ENCODE data around the gene ZSWIM9. TPM values are rescaled to one million over a fixed set of nuclear protein-coding genes. Genes with fewer than 3 reads are reported as not detected.

ZSWIM9 gene
- total and polyA plus RNA-seq, 2 donors (not counting 3 experiments of a cell fraction or from before 2014, with no cell fraction given) = 1.0 to 8.6 TPM

DNA sequence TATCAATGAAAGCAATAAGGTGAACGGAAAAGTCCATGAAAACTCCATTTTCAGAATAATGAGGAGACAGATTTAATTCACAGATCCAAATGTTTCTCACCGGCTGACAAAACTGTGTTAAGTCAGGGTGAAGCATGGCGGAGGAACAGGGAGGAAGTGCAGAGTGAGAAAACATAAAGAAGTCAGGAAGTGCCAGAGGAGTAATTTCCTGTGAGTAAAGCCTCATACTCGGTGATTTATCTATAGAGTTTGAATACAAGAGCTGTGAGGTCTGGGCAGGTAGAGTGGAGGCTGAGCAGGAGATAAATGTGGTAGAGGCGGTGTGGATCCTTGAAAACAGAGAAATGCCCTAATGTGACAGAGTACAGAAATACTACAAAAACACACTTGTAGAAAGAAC lies 73.8 kb downstream of the ZSWIM9 start:
- Histone ChIP-seq H3K4me2 (ENCODE audit: insufficient read depth, low read length) (peak overlapping the region; percentile 76), H4K20me1 (replicated peaks; ENCODE audit: control insufficient read depth, extremely low read depth, insufficient read depth, low read length) (no peaks in the 10 kb centered on the region), H3K79me2 (ENCODE audit: control insufficient read depth, insufficient read depth, low read length) (peaks cover 74% of the 10 kb centered on the region), H3K9ac (replicated peaks; ENCODE audit: extremely low read depth, insufficient read depth, low read length) (peak overlapping the region; percentile 73), H2AFZ (ENCODE audit: low read depth, low read length) (no peak overlapping the region), H3K4me1 (ENCODE audit: control insufficient read depth, extremely low read depth, insufficient read depth, low read length) (peaks cover 50% of the 10 kb centered on the region), H3K9me1 (replicated peaks; ENCODE audit: control insufficient read depth, extremely low read depth, insufficient read depth, low read length) (no peaks in the 10 kb centered on the region), H3K4me3 (replicated peaks in 1 of 3; ENCODE audit: insufficient read depth in 1 of 3, low read depth in 1 of 3, low read length in 3 of 3) (peak overlapping the region in 1 of 3 experiments; percentile 52), H3K27me3 (ENCODE audit: control insufficient read depth in 2 of 2, insufficient read depth in 2 of 2, low read length in 2 of 2) (no peaks in the 10 kb centered on the region), H3K36me3 (ENCODE audit: control insufficient read depth in 2 of 2, extremely low read depth in 1 of 2, insufficient read depth in 2 of 2, low read length in 2 of 2) (peaks cover 6 to 30% of the 10 kb centered on the region in 2 experiments), H3K27ac (ENCODE audit: insufficient read depth, low read depth, low read length) (peak overlapping the region; percentile 86), H3K9me3 (replicated peaks; ENCODE audit: control insufficient read depth, insufficient read depth, low read length) (no peaks in the 10 kb centered on the region)
- FAIRE-seq (peak; percentile 94), DNase-seq (ENCODE audit: low read depth, low spot score) (peak; percentile 82)
- intact Hi-C loops (cut with micrococcal nuclease) (loop anchor here (1.0 kb wide), 1 partner anchor 15 kb away; no protein-coding TSS in a partner anchor), dilution Hi-C loops (cut with MboI; ENCODE audit: extremely low pct_ligation_motif_present, low sequenced_read_pairs) (no loop called here)
- no TSS peak for BruUV-seq (replicated peaks)
- ChIA-PET POLR2A (no interaction called here), CTCF (interaction anchor here (1.0 to 1.9 kb wide), 8 partner anchors 11 to 281 kb away, joined by 3 to 21 read pairs (median 4); partner anchors contain the start of gene CARD8)
- TF ChIP-seq MYC (IDR thresholded peaks at IDR 0.05; ENCODE audit: low read depth, low read length) (no peak), POLR2AphosphoS5 (IDR thresholded peaks at IDR 0.05; ENCODE audit: insufficient read depth, low read depth, low read length) (peak; percentile 52), FOS (IDR thresholded peaks at IDR 0.05; ENCODE audit: borderline replicate concordance, insufficient read depth, low read length) (peak; percentile 58), EZH2 (IDR thresholded peaks at IDR 0.05; ENCODE audit: borderline replicate concordance, low read depth, low read length, severe bottlenecking) (no peak), JUN (IDR thresholded peaks at IDR 0.05; ENCODE audit: borderline replicate concordance, insufficient read depth, insufficient read length, low read depth) (peak; percentile 68)

DNA sequence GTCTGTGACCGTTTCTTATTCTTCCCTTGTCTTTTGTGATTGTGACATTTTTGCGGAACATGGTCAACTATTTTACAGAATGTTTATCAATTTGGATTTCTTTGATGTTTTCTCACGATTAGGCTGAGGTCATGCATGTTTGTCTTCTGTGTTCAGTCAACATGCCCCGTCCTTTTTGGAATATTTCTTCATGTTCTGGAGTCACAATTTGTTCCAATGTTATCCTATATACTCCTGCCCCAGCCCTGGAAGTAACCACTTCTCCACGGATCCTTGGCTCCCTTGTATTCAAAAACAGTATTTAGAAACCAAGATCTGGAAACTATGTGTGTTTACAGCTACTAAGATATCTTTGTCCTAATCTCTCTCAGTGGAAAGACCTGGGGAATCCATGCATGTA lies 75.6 kb downstream of the ZSWIM9 start:
- POLR2A ChIA-PET = no interaction called here
- DNase-seq (ENCODE audit: low read depth, low spot score) (no peak), FAIRE-seq (no peak)
- Histone ChIP-seq H3K9me1 (replicated peaks; ENCODE audit: control insufficient read depth, extremely low read depth, insufficient read depth, low read length) (no peaks in the 10 kb centered on the region), H2AFZ (ENCODE audit: low read depth, low read length) (no peak overlapping the region), H4K20me1 (replicated peaks; ENCODE audit: control insufficient read depth, extremely low read depth, insufficient read depth, low read length) (no peaks in the 10 kb centered on the region), H3K4me1 (ENCODE audit: control insufficient read depth, extremely low read depth, insufficient read depth, low read length) (peaks cover 55% of the 10 kb centered on the region), H3K9me3 (replicated peaks; ENCODE audit: control insufficient read depth, insufficient read depth, low read length) (no peaks in the 10 kb centered on the region), H3K4me2 (ENCODE audit: insufficient read depth, low read length) (peak overlapping the region; percentile 100), H3K36me3 (ENCODE audit: control insufficient read depth in 2 of 2, extremely low read depth in 1 of 2, insufficient read depth in 2 of 2, low read length in 2 of 2) (peaks cover 0 to 20% of the 10 kb centered on the region in 2 experiments), H3K27me3 (ENCODE audit: control insufficient read depth in 2 of 2, insufficient read depth in 2 of 2, low read length in 2 of 2) (no peaks in the 10 kb centered on the region), H3K27ac (ENCODE audit: insufficient read depth, low read depth, low read length) (peak overlapping the region; percentile 15), H3K4me3 (replicated peaks in 1 of 3; ENCODE audit: insufficient read depth in 1 of 3, low read depth in 1 of 3, low read length in 3 of 3) (no peak overlapping the region), H3K79me2 (ENCODE audit: control insufficient read depth, insufficient read depth, low read length) (peaks cover 60% of the 10 kb centered on the region), H3K9ac (replicated peaks; ENCODE audit: extremely low read depth, insufficient read depth, low read length) (no peak overlapping the region)
- CTCF ChIA-PET = interaction anchor here (0.7 to 1.9 kb wide), 5 partner anchors 9 to 282 kb away, joined by 3 to 21 read pairs (median 4); partner anchors contain the start of gene CARD8
- no TSS peak for BruUV-seq (replicated peaks)
- dilution Hi-C loops (cut with MboI; ENCODE audit: extremely low pct_ligation_motif_present, low sequenced_read_pairs) = no loop called here
- intact Hi-C loops (cut with micrococcal nuclease) = no loop called here
- TF ChIP-seq FOS (IDR thresholded peaks at IDR 0.05; ENCODE audit: borderline replicate concordance, insufficient read depth, low read length) = no peak
- TF ChIP-seq, protein P1, sequence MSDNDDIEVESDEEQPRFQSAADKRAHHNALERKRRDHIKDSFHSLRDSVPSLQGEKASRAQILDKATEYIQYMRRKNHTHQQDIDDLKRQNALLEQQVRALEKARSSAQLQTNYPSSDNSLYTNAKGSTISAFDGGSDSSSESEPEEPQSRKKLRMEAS (IDR thresholded peaks at IDR 0.05; ENCODE audit: insufficient read depth, insufficient read length) = no peak
- no peak for TF ChIP-seq GATA2 (IDR thresholded peaks at IDR 0.05; ENCODE audit: insufficient read depth, insufficient read length, low read depth, low read length)
- TF ChIP-seq POLR2AphosphoS5 (IDR thresholded peaks at IDR 0.05; ENCODE audit: insufficient read depth, low read depth, low read length) = no peak
- TF ChIP-seq, protein P2, sequence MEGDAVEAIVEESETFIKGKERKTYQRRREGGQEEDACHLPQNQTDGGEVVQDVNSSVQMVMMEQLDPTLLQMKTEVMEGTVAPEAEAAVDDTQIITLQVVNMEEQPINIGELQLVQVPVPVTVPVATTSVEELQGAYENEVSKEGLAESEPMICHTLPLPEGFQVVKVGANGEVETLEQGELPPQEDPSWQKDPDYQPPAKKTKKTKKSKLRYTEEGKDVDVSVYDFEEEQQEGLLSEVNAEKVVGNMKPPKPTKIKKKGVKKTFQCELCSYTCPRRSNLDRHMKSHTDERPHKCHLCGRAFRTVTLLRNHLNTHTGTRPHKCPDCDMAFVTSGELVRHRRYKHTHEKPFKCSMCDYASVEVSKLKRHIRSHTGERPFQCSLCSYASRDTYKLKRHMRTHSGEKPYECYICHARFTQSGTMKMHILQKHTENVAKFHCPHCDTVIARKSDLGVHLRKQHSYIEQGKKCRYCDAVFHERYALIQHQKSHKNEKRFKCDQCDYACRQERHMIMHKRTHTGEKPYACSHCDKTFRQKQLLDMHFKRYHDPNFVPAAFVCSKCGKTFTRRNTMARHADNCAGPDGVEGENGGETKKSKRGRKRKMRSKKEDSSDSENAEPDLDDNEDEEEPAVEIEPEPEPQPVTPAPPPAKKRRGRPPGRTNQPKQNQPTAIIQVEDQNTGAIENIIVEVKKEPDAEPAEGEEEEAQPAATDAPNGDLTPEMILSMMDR (IDR thresholded peaks at IDR 0.05; ENCODE audit: extremely low read depth in 1 of 2, insufficient read depth in 1 of 2, low read depth in 1 of 2, low read length in 2 of 2) = no peak
- no peak for TF ChIP-seq MYC (IDR thresholded peaks at IDR 0.05; ENCODE audit: low read depth, low read length)
- TF ChIP-seq POLR2A (IDR thresholded peaks at IDR 0.05; ENCODE audit: low read depth, low read length) = no peak
- TF ChIP-seq JUN (IDR thresholded peaks at IDR 0.05; ENCODE audit: borderline replicate concordance, insufficient read depth, insufficient read length, low read depth) = no peak
- no peak for TF ChIP-seq EZH2 (IDR thresholded peaks at IDR 0.05; ENCODE audit: borderline replicate concordance, low read depth, low read length, severe bottlenecking)

Data from endothelial cell of umbilical vein (primary cell).